ENCODE data around the gene LRRC25.

- TF ChIP-seq CTCF (IDR thresholded peaks at IDR 0.05) (no peak), POLR2AphosphoS5 (IDR thresholded peaks at IDR 0.05) (peak; percentile 54 to 56), POLR2A (IDR thresholded peaks at IDR 0.05) (peak in 1 of 4 donors; percentile 9)
Observed at GRCh38 chr19:18379803-18380747, 17.3 kb downstream of the LRRC25 start.

Measured in upper lobe of left lung (tissue), 4 donors.